H1 (cell line): ENCODE results near the gene CNTF. TPM values are rescaled to one million over a fixed set of nuclear protein-coding genes. Genes with fewer than 3 reads are reported as not detected.

ENCODE experiments used
- CTCF ChIA-PET: fragments of 300-600 bp; sonication (Branson Sonifier 250); formaldehyde crosslinking; loops from one replicate; lab custom pipeline; 2021; ENCODE audit not compliant: partially characterized antibody; lab: Charles Lee
- POLR2A ChIA-PET: fragments of 300-600 bp; sonication (Branson Sonifier 250); formaldehyde crosslinking; loops from one replicate; lab custom pipeline; 2021; ENCODE audit warnings: inconsistent platforms; ENCODE audit not compliant: partially characterized antibody; lab: Charles Lee
- DNase-seq, 2 experiments: peaks; one replicate each; pipeline versions ENCODE4 v3.0.0 to v3.0.0-alpha.2; 2010 to 2022; ENCODE audit warnings: low spot score in 2 of 2, low read depth in 1 of 2, mixed read lengths in 1 of 2
- FAIRE-seq: peaks from 2 replicates; lab custom pipeline; 2011; peaks lifted over from hg19 to GRCh38; lab: Jason Lieb, UNC
- H2AFZ ChIP-seq: 2 replicates; pipeline ENCODE4 v1.8.1; 2012; ENCODE audit warnings: low read length, inconsistent platforms
- H2AK5ac ChIP-seq: 2 replicates; pipeline ENCODE4 v1.6.1; 2013; ENCODE audit warnings: low read depth, low read length
- H2BK120ac ChIP-seq: replicated peaks from 2 replicates; pipeline ENCODE3; 2013; ENCODE audit warnings: low read depth, low read length, inconsistent platforms
- H2BK12ac ChIP-seq: 2 replicates; pipeline ENCODE4 v1.6.1; 2013; ENCODE audit warnings: low read depth, low read length
- H2BK15ac ChIP-seq: 2 replicates; pipeline ENCODE4 v1.6.1; 2013; ENCODE audit warnings: low read length
- H2BK20ac ChIP-seq: 2 replicates; pipeline ENCODE4 v1.6.1; 2013; ENCODE audit warnings: low read length
- H2BK5ac ChIP-seq: 2 replicates; pipeline ENCODE4 v1.6.1; 2013; ENCODE audit warnings: low read depth, low read length
- H3K14ac ChIP-seq: 2 replicates; pipeline ENCODE4 v1.6.1; 2013; ENCODE audit warnings: inconsistent platforms; ENCODE audit not compliant: insufficient read length
- H3K18ac ChIP-seq: 2 replicates; pipeline ENCODE4 v1.6.1; 2013; ENCODE audit warnings: low read length; ENCODE audit errors: extremely low read depth
- H3K23ac ChIP-seq: 2 replicates; pipeline ENCODE4 v1.6.1; 2013; ENCODE audit warnings: inconsistent platforms; ENCODE audit not compliant: insufficient read length
- H3K23me2 ChIP-seq: 2 replicates; pipeline ENCODE4 v1.6.1; 2013; ENCODE audit warnings: low read depth, low read length
- H3K27ac ChIP-seq: 2 replicates; pipeline ENCODE4 v1.6.1; 2011; ENCODE audit warnings: low read depth, low read length, inconsistent platforms
- H3K27me3 ChIP-seq, 4 experiments: replicated peaks in 1 of 4; 1 replicate in 1 of 4; 2 replicates in 3 of 4; pipeline versions ENCODE4 v1.6.1 to v1.8.1; 2011 to 2013; ENCODE audit warnings: low read length in 3 of 4, mild to moderate bottlenecking in 3 of 4, inconsistent platforms in 2 of 4, mixed read lengths in 2 of 4, moderate library complexity in 1 of 4; ENCODE audit not compliant: control insufficient read depth in 3 of 4, insufficient read depth in 3 of 4; ENCODE audit errors: extremely low read depth in 1 of 4
- H3K36me3 ChIP-seq, 4 experiments: 2 replicates each; pipeline versions ENCODE4 v1.6.1 to v1.8.1; 2011 to 2013; ENCODE audit warnings: mild to moderate bottlenecking in 4 of 4, low read length in 3 of 4, moderate library complexity in 2 of 4, control low read depth in 1 of 4, inconsistent platforms in 1 of 4; ENCODE audit not compliant: insufficient read depth in 4 of 4, control insufficient read depth in 2 of 4
- H3K4ac ChIP-seq: replicated peaks from 2 replicates; pipeline ENCODE3; 2013; ENCODE audit warnings: low read length, low read depth, mixed read lengths, inconsistent platforms; ENCODE audit not compliant: insufficient read length
- H3K4me1 ChIP-seq, 4 experiments: replicated peaks in 1 of 4; 1 replicate in 1 of 4; 2 replicates in 3 of 4; pipeline versions ENCODE4 v1.6.1 to v1.8.1; 2011 to 2013; ENCODE audit warnings: low read length in 3 of 4, inconsistent platforms in 2 of 4, mixed read lengths in 1 of 4; ENCODE audit not compliant: insufficient read depth in 4 of 4, control insufficient read depth in 3 of 4
- H3K4me2 ChIP-seq, 2 experiments: 2 replicates each; pipeline versions ENCODE4 v1.6.1 to v1.8.1; 2011 to 2013; ENCODE audit warnings: low read depth in 2 of 2, low read length in 2 of 2, control low read depth in 1 of 2, inconsistent platforms in 1 of 2, mild to moderate bottlenecking in 1 of 2; ENCODE audit not compliant: insufficient read depth in 1 of 2
- H3K4me3 ChIP-seq, 4 experiments: fragments of 200-600, 300-600 bp in 1 of 4; sonication (generic), shearing (Covaris generic), sonication (Bioruptor Twin) in 1 of 4; 2 replicates each; pipeline versions ENCODE4 v1.5.1 to v1.8.1; 2011 to 2016; ENCODE audit warnings: low read length in 4 of 4, low read depth in 3 of 4, control low read depth in 2 of 4, inconsistent platforms in 2 of 4, mild to moderate bottlenecking in 2 of 4, mixed read lengths in 1 of 4, moderate library complexity in 1 of 4; ENCODE audit not compliant: insufficient read depth in 2 of 4; ENCODE audit errors: extremely low read depth in 1 of 4
- H3K56ac ChIP-seq: replicated peaks from 2 replicates; pipeline ENCODE3; 2013; ENCODE audit warnings: low read depth, mild to moderate bottlenecking, mixed read lengths, low read length, inconsistent platforms; ENCODE audit not compliant: insufficient read length
- H3K79me1 ChIP-seq: 2 replicates; pipeline ENCODE4 v1.6.1; 2013; ENCODE audit warnings: low read depth, low read length, control low read depth
- H3K79me2 ChIP-seq, 2 experiments: 2 replicates each; pipeline versions ENCODE4 v1.6.1 to v1.8.1; 2012 to 2013; ENCODE audit warnings: low read length in 2 of 2, mild to moderate bottlenecking in 2 of 2, inconsistent platforms in 1 of 2; ENCODE audit not compliant: insufficient read depth in 2 of 2, control insufficient read depth in 1 of 2
- H3K9ac ChIP-seq, 4 experiments: replicated peaks in 1 of 4; 1 replicate in 1 of 4; 2 replicates in 3 of 4; pipeline versions ENCODE4 v1.6.1 to v1.8.1; 2011 to 2013; ENCODE audit warnings: low read depth in 3 of 4, low read length in 3 of 4, control low read depth in 2 of 4, mild to moderate bottlenecking in 2 of 4, moderate library complexity in 2 of 4, inconsistent platforms in 1 of 4; ENCODE audit errors: extremely low read depth in 1 of 4
- H3K9me3 ChIP-seq, 2 experiments: 2 replicates each; pipeline versions ENCODE4 v1.6.1 to v1.8.1; 2012 to 2013; ENCODE audit warnings: mild to moderate bottlenecking in 2 of 2, moderate library complexity in 2 of 2, control low read depth in 1 of 2, inconsistent platforms in 1 of 2, low read depth in 1 of 2, low read length in 1 of 2, mixed read lengths in 1 of 2; ENCODE audit not compliant: insufficient read depth in 2 of 2
- H4K20me1 ChIP-seq, 2 experiments: replicated peaks in 1 of 2; 2 replicates each; pipeline versions ENCODE3 to v1.8.1; 2011 to 2013; ENCODE audit warnings: inconsistent platforms in 2 of 2, low read length in 2 of 2, mild to moderate bottlenecking in 1 of 2; ENCODE audit not compliant: insufficient read depth in 2 of 2, control insufficient read depth in 1 of 2
- H4K5ac ChIP-seq: 2 replicates; pipeline ENCODE4 v1.6.1; 2013; ENCODE audit warnings: low read length, low read depth, mixed read lengths, inconsistent platforms; ENCODE audit not compliant: insufficient read length
- H4K8ac ChIP-seq: 2 replicates; pipeline ENCODE4 v1.8.0; 2013; ENCODE audit warnings: mild to moderate bottlenecking, moderate library complexity, low read length, inconsistent platforms; ENCODE audit not compliant: insufficient read depth; ENCODE audit errors: extremely low read depth
- H4K91ac ChIP-seq: replicated peaks from 2 replicates; pipeline ENCODE3; 2013; ENCODE audit warnings: low read length, mixed read lengths, inconsistent platforms; ENCODE audit not compliant: insufficient read length
- ATF3 ChIP-seq: IDR thresholded peaks from 2 replicates; pipeline ENCODE4 v1.6.1; 2011; ENCODE audit warnings: low read depth, mild to moderate bottlenecking, low read length; ENCODE audit not compliant: insufficient read depth
- BACH1 ChIP-seq: IDR thresholded peaks from 2 replicates; pipeline ENCODE4 v1.6.1; 2012; ENCODE audit warnings: low read length, improper control_type of control experiment
- HDAC2 ChIP-seq, 2 experiments: fragments of 300-600 bp in 1 of 2; sonication (generic) in 1 of 2; IDR thresholded peaks; 2 replicates each; pipeline ENCODE4 v1.6.1; 2011 to 2012; ENCODE audit warnings: low read depth in 2 of 2, low read length in 2 of 2, mild to moderate bottlenecking in 2 of 2, moderate library complexity in 2 of 2, borderline replicate concordance in 1 of 2, inconsistent platforms in 1 of 2
- KDM5A ChIP-seq: fragments of 200-600 bp; IDR thresholded peaks from 2 replicates; pipeline ENCODE4 v1.7.1; 2012; ENCODE audit warnings: mild to moderate bottlenecking, low read length, inconsistent platforms, mixed read lengths
- POLR2A ChIP-seq, 2 experiments: IDR thresholded peaks; 1 replicate in 1 of 2; 2 replicates in 1 of 2; pipeline ENCODE4 v1.6.1; 2011; ENCODE audit warnings: low read depth in 2 of 2, low read length in 2 of 2, mild to moderate bottlenecking in 2 of 2; ENCODE audit errors: control extremely low read depth in 1 of 2
- RBBP5 ChIP-seq: IDR thresholded peaks from 2 replicates; pipeline ENCODE4 v1.7.1; 2012; ENCODE audit warnings: low read depth, mild to moderate bottlenecking, inconsistent platforms, low read length, moderate library complexity, borderline replicate concordance
- RFX5 ChIP-seq: IDR thresholded peaks from 2 replicates; pipeline ENCODE4 v1.6.1; 2011; ENCODE audit warnings: low read depth, low read length, improper control_type of control experiment, borderline replicate concordance
- TAF7 ChIP-seq: optimal IDR thresholded peaks from 2 replicates; pipeline ENCODE3; 2011; ENCODE audit warnings: low read depth, mild to moderate bottlenecking, inconsistent platforms, low read length, moderate library complexity, borderline replicate concordance
- TCF12 ChIP-seq: IDR thresholded peaks from 2 replicates; pipeline ENCODE4 v1.6.1; 2011; ENCODE audit warnings: low read depth, mild to moderate bottlenecking, low read length
- WGBS, 2 experiments: shearing (Covaris generic) in 1 of 2; methylation state at CpG; one replicate each; pipeline versions ENCODE4 v1.1.6 to v1.1.7; 2013 to 2015; ENCODE audit warnings: low lambda C conversion rate in 2 of 2, mixed read lengths in 2 of 2, inconsistent platforms in 1 of 2, low coverage in 1 of 2, missing lambda C conversion rate in 1 of 2; ENCODE audit not compliant: insufficient replicate concordance in 2 of 2, insufficient coverage in 1 of 2, insufficient read length in 1 of 2; ENCODE audit errors: extremely low coverage in 1 of 2, missing lambda C conversion rate in 1 of 2; 5-methylcytosine and 5-hydroxymethylcytosine counted together
- polyA plus RNA-seq, 7 experiments: library from polyadenylated mRNA; depleted of rRNA in 3 of 7; stranded (reverse) in 5 of 7; unstranded in 2 of 7; fragments of >200 nt in 5 of 7; fragments of 200-250 nt in 2 of 7; gene quantifications; 1 replicate in 5 of 7; 2 replicates in 1 of 7; 4 replicates in 1 of 7; pipeline versions ENCODE4 v1.2.1 to v1.2.3, GENCODE V29; 2011 to 2013; ENCODE audit warnings: missing spikeins in 2 of 7, mixed read lengths in 2 of 7
- total RNA-seq: library from RNA; stranded (reverse); fragmentation: NEBNext Ultra II Directional; extraction: Animal tissue kit (Norgen Biotek cat#: 25700); gene quantifications from 2 replicates; pipeline ENCODE4 v1.2.1, GENCODE V29; 2021
- TF ChIP-seq, protein P1 (sequence below): IDR thresholded peaks from 2 replicates; pipeline ENCODE4 v1.6.1; 2012; ENCODE audit warnings: inconsistent platforms

Gene CNTF
- total and polyA plus RNA-seq, 2 of the 8 experiments (the other 6 are each of a cell fraction or from before 2014, with no cell fraction given) = 0.41 to 1.5 TPM

GRCh38 chr11:58654079-58654907 lies 31.8 kb downstream of the CNTF start:
- H4K91ac ChIP-seq = no peak overlapping the region
- 47% methylated on average over 12 of the region's 12 CpGs; no CpG with 5 or more reads in 1 of the 2 experiments for WGBS, 2 experiments
- H3K18ac ChIP-seq = no peak overlapping the region
- H2AK5ac ChIP-seq = no peak overlapping the region
- no peak overlapping the region for H3K14ac ChIP-seq
- H3K4me1 ChIP-seq = peaks cover 0 to 7% (median 3%) of the 10 kb centered on the region in 4 experiments; a peak in 3 of 7 replicates
- peak; percentile 75 for FAIRE-seq
- H3K9me3 ChIP-seq = no peaks in the 10 kb centered on the region
- no peak overlapping the region for H2BK120ac ChIP-seq
- no peak overlapping the region for H3K4me3 ChIP-seq
- H4K5ac ChIP-seq = no peak overlapping the region
- no peak overlapping the region for H3K23ac ChIP-seq
- H3K23me2 ChIP-seq = no peaks in the 10 kb centered on the region
- no peak overlapping the region for H3K27ac ChIP-seq
- CTCF ChIA-PET = interaction anchor here (1.1 to 6.8 kb wide), 13 partner anchors 12 to 507 kb away, joined by 3 to 52 read pairs (median 4); no protein-coding TSS in a partner anchor
- H3K36me3 ChIP-seq = no peaks in the 10 kb centered on the region
- H2BK5ac ChIP-seq = no peak overlapping the region
- H3K79me1 ChIP-seq = no peaks in the 10 kb centered on the region
- POLR2A ChIA-PET = interaction anchor here (0.6 kb wide), 1 partner anchor 251 kb away, joined by 3 read pairs; no protein-coding TSS in a partner anchor
- no peak overlapping the region for H4K8ac ChIP-seq
- H3K56ac ChIP-seq = no peak overlapping the region
- DNase-seq = peak; percentile 69 to 88
- no peak overlapping the region for H3K9ac ChIP-seq
- no peak overlapping the region for H3K4ac ChIP-seq
- H3K79me2 ChIP-seq = no peaks in the 10 kb centered on the region
- peak overlapping the region; percentile 76; the same call in 1 of the 2 replicates for H2AFZ ChIP-seq
- H3K4me2 ChIP-seq = no peak overlapping the region
- no peak overlapping the region for H2BK12ac ChIP-seq
- H2BK20ac ChIP-seq = no peak overlapping the region
- no peaks in the 10 kb centered on the region for H3K27me3 ChIP-seq
- H4K20me1 ChIP-seq = no peaks in the 10 kb centered on the region
- no peak overlapping the region for H2BK15ac ChIP-seq
- TF ChIP-seq HDAC2 (IDR thresholded peaks at IDR 0.05; ENCODE audit: borderline replicate concordance in 1 of 2, low read depth in 2 of 2, low read length in 2 of 2) (no peak), TCF12 (no peak), RFX5 (no peak), POLR2A (IDR thresholded peaks at IDR 0.05; ENCODE audit: control extremely low read depth in 1 of 2, low read depth in 2 of 2, low read length in 2 of 2) (no peak), RBBP5 (no peak), TAF7 (no peak), BACH1 (no peak), ATF3 (no peak; the same call in 1 of the 2 replicates), KDM5A (no peak)
- TF ChIP-seq, protein P1, sequence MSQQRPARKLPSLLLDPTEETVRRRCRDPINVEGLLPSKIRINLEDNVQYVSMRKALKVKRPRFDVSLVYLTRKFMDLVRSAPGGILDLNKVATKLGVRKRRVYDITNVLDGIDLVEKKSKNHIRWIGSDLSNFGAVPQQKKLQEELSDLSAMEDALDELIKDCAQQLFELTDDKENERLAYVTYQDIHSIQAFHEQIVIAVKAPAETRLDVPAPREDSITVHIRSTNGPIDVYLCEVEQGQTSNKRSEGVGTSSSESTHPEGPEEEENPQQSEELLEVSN = peak; percentile 34; the same call in 1 of the 2 replicates
